GM18861 (cell line): Measurements from ENCODE around the gene STX19.

Experiments
- ATAC-seq: cut with Tn5 transposase; IDR thresholded peaks from one replicate; pipeline ENCODE4 v1.9.1; 2021; ENCODE audit not compliant: unreplicated experiment

The STX19 gene

DNA sequence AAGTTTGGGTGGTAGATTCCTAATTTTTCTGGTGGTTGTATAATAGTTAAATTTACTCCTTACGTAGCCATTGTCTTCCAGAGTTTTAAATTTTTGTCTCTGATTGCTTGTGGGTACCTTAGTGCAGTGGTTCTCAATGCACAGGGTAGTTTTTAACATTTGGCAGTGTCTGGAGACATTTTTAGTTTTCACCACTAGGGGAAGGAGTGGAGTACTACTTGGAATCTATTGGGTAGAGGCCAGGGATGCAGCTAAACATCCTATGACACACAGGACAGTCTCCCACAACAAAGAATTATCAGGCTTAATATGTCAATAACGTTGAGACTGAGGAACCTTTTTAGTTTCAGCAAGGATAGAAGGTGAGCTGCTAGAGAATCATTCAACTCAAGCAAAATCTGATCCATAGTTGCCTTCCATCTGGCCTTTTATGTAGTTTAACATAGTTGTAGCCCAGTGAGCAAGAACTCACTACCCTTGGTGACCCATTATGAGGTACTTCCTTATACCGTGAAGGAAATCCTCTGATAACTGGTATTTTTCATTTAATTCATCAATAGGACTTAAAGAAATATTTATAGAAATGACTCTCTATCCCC lies 8.6 kb upstream of the STX19 start:
- peak; percentile 76 for ATAC-seq

DNA sequence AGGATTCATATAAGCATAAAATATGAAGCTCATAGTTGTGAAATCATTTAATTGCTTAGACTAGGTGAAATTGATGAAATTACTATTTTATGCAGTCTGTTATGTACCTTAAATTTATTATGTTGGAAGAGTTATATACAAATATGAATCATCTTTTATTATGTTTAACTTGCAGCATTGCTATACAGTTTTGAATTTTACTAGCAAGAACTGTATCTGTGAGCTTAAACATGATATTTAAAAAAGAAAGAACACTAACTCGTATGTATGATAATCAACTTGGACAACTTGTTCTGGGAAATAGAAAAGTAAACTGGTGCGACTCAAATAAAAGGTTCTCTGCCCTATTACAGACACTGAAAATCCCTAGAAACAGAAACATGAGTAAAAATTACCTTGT lies 1.8 kb downstream of the STX19 start:
- ATAC-seq, result no peak

DNA sequence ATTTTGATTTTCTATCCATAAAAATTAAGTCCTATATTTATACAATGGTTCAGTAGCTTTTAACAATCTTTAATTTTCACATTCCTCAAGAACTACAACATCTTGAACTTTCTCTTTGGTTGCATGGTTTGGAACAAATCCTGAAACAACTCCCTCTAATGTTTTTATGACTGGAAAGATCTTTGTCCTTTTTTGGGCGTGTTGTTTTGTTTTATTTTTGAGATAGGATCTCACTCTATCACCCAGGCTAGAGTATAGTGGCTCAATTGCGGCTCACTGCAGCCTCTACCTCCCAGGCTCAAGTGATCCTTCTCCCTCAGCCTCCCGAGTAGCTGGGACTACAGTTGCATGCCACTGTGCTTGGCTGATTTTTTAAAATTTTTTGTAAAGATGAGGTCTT lies 4.0 kb downstream of the STX19 start:
- no peak for ATAC-seq

DNA sequence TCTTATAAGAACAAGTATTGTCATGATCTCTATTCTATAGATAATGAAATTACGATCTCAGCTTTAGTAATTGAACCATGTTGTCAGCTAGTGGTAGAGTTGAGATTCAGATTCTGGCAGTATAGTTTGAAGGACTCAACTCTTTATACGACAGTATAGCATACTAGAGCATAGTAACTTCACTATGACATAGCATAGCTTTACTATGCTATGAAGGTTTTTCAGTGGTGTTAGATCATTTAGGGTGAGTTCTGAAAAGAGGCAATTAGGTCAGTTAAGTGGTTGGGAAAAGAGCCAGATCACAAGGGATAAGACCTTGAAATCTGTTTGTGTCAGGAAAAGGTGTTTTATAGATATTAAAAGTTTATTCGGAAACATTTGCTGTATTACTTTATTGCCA lies 8.1 kb downstream of the STX19 start:
- ATAC-seq, result no peak

DNA sequence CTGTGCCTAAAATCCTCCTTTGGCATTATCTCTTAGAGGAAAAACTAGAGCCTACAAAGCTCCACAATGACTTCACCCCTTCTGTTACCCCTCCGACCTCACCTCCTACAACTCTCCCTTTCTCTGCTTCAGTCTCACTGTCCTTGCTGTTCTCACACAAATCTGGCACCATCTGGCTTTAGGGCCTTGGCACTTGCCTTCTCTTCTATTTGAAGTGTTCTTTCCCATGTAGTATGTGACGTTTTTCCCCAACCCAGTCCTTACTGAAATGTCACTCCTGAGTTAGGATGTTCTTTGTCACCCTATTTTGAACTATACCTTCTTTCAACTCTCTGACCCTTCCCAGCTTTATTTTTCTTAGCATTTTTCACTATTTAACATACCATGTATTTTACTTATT lies 8.7 kb downstream of the STX19 start:
- no peak for ATAC-seq

DNA sequence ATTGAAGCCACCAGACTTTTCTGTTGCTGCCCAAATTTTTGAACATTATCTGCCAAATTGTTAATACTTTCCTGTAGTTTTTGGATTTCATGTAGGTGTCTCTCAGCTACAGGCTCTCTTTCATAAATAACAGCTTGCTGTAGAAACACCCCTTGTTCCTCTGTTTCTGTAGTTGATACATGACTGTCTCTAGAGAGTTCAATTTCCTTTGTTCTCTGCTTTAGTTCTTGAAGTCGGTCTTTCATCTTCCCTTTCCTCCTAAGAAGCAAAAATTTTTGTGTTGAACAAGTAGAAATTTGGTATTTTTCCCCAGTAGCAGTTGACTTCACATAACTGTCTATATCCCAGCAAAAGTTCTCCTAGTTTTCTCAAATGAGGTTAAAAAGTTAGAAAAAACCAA lies 13.4 kb downstream of the STX19 start:
- ATAC-seq, result no peak

DNA sequence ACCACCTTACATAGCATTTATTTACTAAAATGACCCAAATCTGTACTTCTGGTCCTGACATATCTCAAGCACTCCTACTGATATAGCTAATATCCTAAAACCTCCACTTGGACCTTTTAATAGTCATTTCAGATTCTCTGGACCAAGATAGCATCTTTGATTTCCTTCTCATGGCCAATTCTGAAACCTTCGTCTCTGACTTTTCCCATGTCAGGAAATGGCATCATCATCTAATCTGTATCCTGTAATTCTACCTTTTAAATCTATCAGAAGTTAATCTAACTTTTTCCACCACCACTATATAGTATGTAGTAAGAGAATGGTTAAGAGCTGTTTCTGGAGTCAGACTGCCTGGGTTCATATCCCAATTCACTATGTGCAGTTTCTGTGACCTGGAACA lies 16.2 kb downstream of the STX19 start:
- no peak for ATAC-seq

DNA sequence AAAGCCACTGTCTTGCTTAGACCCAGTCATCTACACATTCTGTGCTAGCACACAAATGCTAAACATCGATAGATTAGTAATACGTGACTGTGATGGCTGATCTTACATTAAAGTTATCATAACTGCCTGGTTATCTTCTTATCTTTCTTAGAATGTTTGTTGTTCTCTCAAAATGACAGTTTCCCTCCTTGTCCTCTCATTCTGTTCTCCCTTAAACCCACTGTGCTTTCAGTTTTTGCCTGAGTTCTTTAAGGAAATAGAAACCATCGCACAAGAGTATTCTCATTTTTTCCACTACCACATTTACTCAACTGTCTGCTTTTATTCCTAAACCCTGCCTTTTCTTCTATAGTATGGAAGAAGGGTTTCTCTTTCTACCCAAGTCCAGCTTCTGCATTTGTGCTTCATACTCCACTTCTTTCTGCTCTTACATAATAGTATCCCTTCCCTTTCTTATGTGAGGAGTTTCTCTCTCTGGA lies 17.1 kb downstream of the STX19 start:
- no peak for ATAC-seq

DNA sequence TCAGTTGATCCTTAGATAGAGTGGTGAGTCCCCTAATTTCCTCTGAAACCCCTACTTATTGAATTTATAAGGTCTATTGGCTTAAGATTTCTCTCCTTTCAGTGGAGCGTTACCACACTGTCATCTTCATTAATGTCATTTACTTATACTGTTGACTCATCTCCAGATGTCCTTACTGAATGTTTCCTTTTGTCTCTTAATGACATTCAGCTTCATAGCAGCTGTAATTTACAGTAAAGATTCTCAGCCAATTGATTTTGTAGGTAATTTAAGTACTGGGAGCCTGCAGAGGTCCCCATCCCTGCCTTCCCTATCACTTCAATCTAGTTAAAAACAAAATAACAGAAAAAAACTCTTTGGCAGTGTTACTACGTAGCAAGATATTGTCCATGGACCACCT lies 18.8 kb downstream of the STX19 start:
- no peak for ATAC-seq

DNA sequence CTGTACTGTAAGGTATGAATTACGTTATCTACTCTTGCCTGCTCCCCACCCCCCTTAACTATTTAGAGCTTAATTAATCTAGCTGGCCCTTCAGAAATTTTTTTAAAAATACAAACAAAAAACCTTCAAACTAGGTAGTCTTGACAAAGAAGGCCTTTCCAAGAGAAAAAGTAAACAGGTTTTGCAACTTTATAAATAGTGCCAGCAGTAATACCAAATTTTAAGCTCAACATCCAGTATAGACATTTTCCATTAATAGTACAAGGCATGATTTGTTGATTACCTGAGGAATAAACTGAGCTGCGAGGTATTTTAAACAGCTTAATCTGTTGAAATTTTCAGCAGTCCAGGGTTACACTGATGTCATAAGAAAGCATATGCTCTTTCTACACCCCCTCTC lies 20.1 kb downstream of the STX19 start:
- no peak for ATAC-seq

DNA sequence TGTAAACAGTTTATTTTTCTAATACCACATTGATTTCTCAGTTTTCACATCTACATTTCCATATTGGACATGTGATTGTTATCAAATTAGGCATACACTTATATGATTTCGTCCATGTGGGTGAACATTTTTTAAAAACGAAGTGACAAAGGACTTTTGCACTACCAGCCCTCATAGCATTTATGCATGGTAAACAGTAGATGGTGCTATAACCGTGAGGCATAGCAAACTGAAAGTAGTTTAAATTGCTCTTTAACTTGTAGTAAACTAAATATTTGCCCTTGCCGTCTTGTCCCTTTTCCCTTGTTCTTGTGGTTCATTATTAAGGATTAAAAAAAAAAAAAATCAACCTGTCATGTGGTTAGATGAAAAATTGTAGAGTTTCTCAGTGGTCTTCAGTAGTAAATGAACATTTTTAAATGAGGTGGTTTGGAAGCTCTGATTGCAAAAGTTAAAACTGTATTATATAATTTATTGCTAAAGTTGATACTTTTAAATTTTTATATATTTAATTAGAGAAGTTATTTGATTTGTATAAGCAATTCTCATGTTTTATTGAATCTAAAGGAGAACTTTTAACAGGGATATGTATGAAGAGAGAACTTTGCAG lies 24.0 kb downstream of the STX19 start:
- ATAC-seq, result peak; percentile 90

DNA sequence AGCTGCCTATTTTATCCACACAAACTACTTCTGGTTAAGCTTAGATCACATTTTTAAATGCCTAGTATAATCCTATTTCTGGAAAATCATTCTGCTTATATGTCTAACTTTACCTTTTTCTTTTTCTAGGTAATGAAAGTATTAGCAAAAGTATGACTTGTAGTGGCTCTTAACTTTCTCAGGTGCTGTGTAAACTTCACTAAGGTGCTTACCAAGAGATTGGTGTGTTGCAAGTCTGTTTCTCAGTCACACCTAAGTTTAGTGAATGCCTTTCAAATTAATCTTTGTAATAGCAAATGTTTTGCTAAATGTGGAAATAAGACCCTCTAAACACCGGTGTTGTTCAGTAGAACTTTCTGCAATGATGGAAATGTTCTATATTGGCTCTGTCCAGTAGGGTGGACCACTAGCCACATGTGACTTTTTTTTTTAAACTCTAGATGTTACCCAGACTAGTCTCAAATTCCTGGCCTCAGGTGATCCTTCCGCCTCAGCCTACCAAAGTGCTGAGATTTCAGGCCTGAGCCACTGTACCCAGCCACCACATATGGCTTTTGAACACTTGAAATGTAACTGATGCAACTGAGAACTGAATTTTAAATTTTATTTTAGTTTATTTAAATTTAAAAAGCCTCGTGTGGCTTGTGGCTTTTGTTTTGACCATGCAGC lies 26.4 kb downstream of the STX19 start:
- no peak for ATAC-seq

DNA sequence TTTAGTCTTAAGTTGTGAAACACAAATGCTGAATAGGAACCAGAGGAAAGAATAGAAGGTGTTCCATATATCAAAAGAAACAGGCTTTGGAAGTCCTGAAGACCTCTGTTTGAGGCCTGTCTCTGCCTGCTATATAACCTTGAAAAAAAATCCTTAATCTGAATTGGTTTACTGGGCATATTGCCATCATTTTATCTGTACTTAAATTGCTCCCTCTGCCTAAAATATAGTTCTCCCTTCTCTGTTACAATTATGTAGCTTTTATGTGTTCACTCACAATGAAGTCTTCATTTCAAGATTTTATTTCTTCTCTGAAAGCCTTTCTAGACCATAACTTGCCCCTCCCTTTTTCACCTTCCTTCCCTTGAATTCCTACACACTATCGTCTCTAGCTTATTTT lies 27.2 kb downstream of the STX19 start:
- no peak for ATAC-seq

DNA sequence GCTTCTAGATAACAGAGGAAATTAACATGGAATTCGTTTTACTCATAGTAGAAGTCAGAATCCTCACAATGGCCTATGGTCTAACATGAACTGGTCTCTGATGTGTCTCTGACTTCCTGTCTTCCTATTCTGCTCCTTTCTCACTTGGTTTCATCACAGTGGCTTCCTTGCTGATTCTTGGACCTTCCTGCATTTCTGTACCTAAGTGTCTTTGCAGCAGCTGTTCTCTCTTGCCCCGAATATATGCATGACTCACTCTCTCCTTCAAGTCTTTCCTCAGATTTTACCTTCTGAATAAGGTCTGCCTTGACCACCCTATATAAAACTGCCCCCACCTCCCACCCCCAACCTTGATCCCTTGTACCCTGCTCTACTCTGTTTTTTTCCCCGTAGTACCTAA lies 34.3 kb downstream of the STX19 start:
- no peak for ATAC-seq

DNA sequence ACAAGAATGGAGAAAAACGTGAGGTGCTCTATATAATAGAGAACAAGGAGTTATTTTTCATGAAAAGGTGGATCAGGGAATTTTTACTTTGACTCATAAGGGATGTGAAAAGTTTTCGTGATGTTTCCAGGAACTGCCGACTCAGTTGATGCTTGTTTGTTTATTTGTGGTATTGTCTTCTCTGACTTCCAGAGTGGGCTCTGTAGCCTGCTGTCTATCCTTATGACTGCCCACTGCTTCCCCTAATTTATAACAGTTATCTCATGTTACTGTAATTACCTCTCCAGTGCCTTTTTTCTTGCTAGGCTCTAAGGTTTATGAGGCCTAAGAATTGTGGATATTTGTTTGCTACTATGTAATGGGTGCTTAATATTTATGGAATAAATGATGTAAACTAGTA lies 36.2 kb downstream of the STX19 start:
- no peak for ATAC-seq

DNA sequence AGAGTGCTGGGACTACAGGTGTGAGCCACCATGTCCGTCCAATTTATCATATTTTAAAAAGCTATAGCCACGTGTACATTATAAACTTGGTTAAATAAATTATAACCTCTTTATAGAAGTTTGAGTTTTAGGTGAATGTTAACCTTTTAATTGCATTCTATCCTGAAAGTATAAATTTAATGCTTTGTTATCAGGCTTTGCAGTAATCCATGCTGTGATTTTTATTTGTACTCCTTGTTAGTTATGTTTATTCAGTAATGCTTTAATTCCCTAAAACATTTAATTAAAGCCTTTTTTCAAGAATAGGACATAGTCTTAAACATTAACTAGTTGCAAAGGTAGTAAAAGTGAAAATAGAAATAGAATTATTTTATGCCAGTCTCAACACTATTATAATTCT lies 36.8 kb downstream of the STX19 start:
- no peak for ATAC-seq

DNA sequence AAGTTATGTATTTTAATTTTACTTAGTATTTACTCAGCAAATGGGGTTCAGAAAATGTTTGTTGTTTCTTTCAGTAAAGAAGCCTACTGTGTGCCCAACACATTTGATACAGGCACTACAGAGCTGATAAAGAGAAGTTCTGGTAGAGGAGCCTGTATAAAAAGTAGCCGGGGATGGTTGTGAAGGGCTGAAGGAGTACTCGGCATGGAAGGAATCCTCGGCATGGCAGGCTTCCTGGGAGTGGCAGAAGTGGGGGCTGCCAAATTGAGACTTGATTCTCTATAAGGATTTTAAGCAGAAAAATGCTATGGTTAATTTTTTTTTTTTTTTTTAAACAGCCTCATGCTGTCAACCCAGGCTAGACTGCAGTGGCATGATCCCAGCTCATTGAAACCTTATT lies 39.2 kb downstream of the STX19 start:
- no peak for ATAC-seq

DNA sequence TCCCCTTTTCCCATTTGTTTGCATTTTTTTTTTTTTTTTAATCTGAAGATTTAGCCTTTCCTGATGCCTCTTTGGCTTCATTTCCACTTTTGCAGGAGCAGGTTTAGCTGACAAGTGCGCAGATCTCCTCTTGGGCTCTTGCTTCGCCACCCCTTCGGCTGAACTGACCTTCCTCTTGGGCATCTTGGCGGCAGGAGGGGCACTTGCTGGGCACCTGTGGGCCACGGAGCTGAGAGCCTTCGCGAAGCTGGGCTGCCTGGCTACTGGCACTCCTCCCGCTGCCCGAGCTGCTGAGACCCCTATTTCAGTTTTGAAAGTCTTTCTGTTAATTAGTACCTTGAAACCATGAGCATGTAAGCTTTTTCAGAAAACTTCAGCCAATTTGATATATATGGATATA lies 39.6 kb downstream of the STX19 start:
- ATAC-seq, result no peak

DNA sequence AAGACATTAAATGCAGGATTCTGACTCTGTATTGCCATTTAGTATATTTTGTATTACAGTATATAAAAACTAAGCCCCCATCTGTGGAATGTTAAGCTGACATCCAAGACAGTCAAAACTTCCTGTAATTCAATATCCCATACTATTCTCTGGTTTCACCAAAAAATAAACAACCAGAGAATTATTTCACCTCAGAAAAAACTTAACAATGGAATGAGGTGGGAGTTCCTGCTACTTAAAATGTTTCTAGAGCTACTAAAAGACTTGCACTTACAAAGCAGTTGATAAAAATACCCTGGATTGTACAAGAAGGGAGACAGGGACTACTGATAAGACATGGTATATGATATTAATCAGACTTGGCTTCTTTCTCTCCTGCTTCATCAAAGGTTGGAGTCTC lies 40.1 kb downstream of the STX19 start:
- no peak for ATAC-seq

DNA sequence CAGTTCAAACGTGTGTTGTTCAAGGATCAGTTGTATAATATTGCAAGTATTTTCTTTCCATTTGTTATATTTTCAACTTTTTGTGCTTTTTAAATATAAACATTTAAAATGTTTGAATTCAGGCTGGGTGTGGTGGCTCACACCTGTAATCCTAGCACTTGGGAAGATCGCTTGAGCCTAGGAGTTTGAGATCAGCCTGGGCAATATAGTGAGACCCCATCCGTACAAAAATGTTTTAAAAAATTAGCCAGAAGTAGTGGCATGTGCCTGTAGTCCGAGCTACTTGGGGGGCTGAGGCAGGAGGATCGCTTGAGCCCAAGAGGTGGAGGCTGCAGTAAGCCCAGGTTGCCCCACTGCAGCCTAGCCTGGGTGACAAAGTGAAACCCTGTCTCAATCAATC lies 43.8 kb downstream of the STX19 start:
- ATAC-seq, result no peak

DNA sequence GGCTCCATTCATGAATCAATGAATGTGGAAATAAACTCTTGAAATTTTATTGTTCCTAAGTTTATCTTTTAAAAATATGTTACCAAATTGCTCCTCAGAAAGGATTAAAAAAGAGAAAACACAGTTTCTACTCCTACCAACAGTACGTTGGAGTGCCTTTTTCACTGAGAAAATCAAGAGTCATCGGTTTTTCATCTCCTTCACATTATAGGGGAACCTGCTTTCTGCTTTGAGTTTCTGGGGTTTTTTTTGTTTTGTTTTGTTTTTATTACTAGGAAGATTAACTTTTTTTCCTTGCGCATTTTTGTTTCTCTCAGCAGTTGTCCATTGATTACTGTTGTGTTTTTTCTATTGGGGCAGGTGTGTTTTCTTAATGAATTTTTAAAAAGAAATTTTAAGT lies 45.0 kb downstream of the STX19 start:
- ATAC-seq, result no peak

DNA sequence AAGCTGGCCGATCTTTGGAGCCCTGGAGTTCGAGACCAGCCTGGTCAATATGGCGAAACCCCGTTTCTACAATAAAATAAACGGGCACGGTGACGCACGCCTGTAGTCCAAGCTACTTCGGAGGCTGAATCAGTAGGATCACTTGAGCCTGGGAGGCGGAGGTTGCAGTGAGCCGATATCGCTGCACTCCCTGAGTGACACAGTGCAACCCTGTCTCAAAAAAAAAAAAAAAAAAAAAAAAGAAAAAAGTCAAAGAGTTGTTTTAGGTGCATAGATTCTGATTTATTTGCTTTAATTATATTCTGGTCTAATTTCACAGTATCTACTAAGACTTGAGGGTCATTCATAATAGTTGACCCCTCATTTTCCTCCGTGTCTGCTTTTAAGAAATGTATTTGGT lies 46.7 kb downstream of the STX19 start:
- ATAC-seq, result no peak
